ENCODE measurements around the gene KRTAP10-8.
"Not testable (repeated sequence)": the region's sequence is repeated elsewhere in the genome, so short reads cannot be mapped to it uniquely, and the experiment has no call there.

KRTAP10-8 gene

DNA sequence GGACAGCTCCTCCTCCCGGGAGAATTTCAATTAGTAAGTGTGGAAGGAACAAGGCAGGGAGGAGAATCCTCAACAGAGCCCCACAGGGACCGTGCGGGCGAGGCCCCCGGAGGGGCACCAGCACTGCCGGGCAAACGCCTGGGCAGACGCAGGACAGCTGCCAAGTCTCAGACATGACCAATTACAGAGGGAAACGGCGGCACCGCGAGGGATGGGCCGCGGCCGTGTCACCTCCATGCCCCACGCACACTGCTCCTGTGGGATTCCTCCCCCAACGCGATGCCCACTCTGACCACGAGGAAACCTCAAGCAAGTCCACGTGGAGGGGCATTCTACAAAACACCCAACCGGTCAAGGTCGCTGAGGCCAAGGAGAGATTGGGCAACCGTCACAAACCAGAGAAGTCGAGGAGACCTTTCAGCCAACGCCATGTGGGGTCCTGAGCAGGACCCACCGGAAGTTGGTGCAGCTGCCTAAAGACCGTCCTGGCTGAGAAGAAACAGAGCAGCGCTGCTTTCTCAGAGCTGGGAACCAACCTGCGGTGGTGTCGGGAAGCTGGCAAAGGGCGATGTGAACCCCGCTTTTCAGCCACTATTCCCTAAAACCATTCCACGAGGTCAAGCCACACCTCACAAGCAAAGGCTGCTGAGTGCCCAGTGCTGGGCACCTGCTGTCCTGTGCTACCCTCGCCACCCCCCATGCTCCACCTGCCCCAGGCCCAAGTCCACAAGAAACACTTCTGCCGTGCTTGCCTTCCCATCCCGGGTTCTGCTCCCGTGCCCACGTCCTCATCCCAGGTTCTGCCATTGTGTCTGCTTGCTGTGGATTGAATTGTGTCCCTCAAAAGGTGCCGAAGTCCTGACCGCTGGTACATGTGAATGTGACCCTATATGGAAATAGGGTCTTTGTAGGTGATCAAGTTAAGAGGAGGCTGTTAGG lies 39.8 kb upstream of the KRTAP10-8 start:
- H3K27ac ChIP-seq (ENCODE audit: insufficient read depth, low read length, poor library complexity, severe bottlenecking) = no peak overlapping the region
- no peaks in the 10 kb centered on the region for H3K9me3 ChIP-seq (ENCODE audit: control insufficient read depth, low read length)

GRCh38 chr21:44572959-44573583 lies 38.8 kb upstream of the KRTAP10-8 start:
- no peak overlapping the region for H3K4me3 ChIP-seq (ENCODE audit: insufficient read depth, low read depth, low read length, poor library complexity, severe bottlenecking)
- no peaks in the 10 kb centered on the region for H3K27me3 ChIP-seq (replicated peaks; ENCODE audit: control insufficient read depth, insufficient read depth, low read length, poor library complexity, severe bottlenecking)
- DNase-seq = no peak
- H3K4me1 ChIP-seq (ENCODE audit: control insufficient read depth, insufficient read depth, low read length, poor library complexity, severe bottlenecking) = no peaks in the 10 kb centered on the region
- H3K36me3 ChIP-seq (ENCODE audit: control insufficient read depth, insufficient read depth, low read length) = no peaks in the 10 kb centered on the region
- no peaks in the 10 kb centered on the region for H3K9me3 ChIP-seq (ENCODE audit: control insufficient read depth, low read length)
- H3K27ac ChIP-seq (ENCODE audit: insufficient read depth, low read length, poor library complexity, severe bottlenecking) = no peak overlapping the region

More for the DNA sequence above, 39.8 kb upstream of the KRTAP10-8 start:
- no peak overlapping the region for H3K4me3 ChIP-seq (ENCODE audit: insufficient read depth, low read depth, low read length, poor library complexity, severe bottlenecking)
- no peak for DNase-seq
- no peaks in the 10 kb centered on the region for H3K27me3 ChIP-seq (replicated peaks; ENCODE audit: control insufficient read depth, insufficient read depth, low read length, poor library complexity, severe bottlenecking)
- H3K36me3 ChIP-seq (ENCODE audit: control insufficient read depth, insufficient read depth, low read length) = no peaks in the 10 kb centered on the region
- H3K4me1 ChIP-seq (ENCODE audit: control insufficient read depth, insufficient read depth, low read length, poor library complexity, severe bottlenecking) = no peaks in the 10 kb centered on the region

DNA sequence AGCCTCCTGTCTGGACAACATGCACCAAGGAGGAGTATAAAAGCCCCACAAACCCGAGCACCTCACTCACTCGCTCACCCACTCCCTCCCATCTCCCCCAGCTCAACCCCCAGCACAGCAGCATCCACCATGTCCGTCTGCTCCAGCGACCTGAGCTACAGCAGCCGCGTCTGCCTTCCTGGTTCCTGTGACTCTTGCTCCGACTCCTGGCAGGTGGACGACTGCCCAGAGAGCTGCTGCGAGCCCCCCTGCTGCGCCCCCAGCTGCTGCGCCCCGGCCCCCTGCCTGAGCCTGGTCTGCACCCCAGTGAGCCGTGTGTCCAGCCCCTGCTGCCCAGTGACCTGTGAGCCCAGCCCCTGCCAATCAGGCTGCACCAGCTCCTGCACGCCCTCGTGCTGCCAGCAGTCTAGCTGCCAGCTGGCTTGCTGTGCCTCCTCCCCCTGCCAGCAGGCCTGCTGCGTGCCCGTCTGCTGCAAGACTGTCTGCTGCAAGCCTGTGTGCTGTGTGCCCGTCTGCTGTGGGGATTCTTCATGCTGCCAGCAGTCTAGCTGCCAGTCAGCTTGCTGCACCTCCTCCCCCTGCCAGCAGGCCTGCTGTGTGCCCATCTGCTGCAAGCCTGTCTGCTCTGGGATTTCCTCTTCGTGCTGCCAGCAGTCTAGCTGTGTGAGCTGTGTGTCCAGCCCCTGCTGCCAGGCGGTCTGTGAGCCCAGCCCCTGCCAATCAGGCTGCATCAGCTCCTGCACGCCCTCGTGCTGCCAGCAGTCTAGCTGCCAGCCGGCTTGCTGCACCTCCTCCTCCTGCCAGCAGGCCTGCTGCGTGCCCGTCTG lies 38.0 kb upstream of the KRTAP10-8 start, which contains the start of gene KRTAP10-4:
Gene KRTAP10-4 (plus strand): TSS at position 100 of the 827 bp plus-strand sequence. CDS start 30 bp downstream, at position 130.
- not testable (repeated sequence) for H3K4me3 ChIP-seq (ENCODE audit: insufficient read depth, low read depth, low read length, poor library complexity, severe bottlenecking); H3K27ac ChIP-seq (ENCODE audit: insufficient read depth, low read length, poor library complexity, severe bottlenecking); H3K27me3 ChIP-seq (replicated peaks; ENCODE audit: control insufficient read depth, insufficient read depth, low read length, poor library complexity, severe bottlenecking); H3K4me1 ChIP-seq (ENCODE audit: control insufficient read depth, insufficient read depth, low read length, poor library complexity, severe bottlenecking); DNase-seq; H3K9me3 ChIP-seq (ENCODE audit: control insufficient read depth, low read length); H3K36me3 ChIP-seq (ENCODE audit: control insufficient read depth, insufficient read depth, low read length)

DNA sequence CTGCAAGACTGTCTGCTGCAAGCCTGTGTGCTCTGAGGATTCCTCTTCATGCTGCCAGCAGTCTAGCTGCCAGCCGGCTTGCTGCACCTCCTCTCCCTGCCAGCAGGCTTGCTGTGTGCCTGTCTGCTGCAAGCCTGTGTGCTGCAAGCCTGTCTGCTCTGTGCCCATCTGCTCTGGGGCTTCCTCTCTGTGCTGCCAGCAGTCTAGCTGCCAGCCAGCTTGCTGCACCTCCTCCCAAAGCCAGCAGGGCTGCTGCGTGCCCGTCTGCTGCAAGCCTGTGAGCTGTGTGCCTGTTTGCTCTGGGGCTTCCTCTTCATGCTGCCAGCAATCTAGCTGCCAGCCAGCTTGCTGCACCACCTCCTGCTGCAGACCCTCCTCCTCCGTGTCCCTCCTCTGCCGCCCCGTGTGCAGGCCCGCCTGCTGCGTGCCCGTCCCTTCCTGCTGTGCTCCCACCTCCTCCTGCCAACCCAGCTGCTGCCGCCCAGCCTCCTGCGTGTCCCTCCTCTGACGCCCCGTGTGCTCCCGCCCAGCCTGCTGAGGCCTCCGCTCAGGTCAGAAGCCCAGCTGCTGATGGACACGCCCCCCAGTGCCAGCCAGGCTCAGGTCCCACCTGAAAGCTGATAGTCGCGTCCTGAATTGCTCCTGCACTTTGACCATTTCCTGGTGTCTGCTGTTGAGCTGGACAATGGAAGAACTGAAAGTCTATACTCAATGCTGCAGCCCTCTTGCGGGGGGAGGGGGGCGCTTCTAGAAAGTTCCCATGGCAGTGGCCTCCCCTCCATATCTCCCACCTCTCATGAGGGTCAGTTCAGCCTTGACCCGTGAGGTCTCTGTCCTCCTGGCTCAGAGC lies 37.2 kb upstream of the KRTAP10-8 start:
- Histone ChIP-seq H3K36me3 (ENCODE audit: control insufficient read depth, insufficient read depth, low read length) (no peaks in the 10 kb centered on the region), H3K27ac (ENCODE audit: insufficient read depth, low read length, poor library complexity, severe bottlenecking) (no peak overlapping the region), H3K9me3 (ENCODE audit: control insufficient read depth, low read length) (no peaks in the 10 kb centered on the region), H3K27me3 (replicated peaks; ENCODE audit: control insufficient read depth, insufficient read depth, low read length, poor library complexity, severe bottlenecking) (no peaks in the 10 kb centered on the region), H3K4me1 (ENCODE audit: control insufficient read depth, insufficient read depth, low read length, poor library complexity, severe bottlenecking) (no peaks in the 10 kb centered on the region), H3K4me3 (ENCODE audit: insufficient read depth, low read depth, low read length, poor library complexity, severe bottlenecking) (no peak overlapping the region)
- no peak for DNase-seq

- no peaks in the 10 kb centered on the region for H3K36me3 ChIP-seq (ENCODE audit: control insufficient read depth, insufficient read depth, low read length)
- H3K27ac ChIP-seq (ENCODE audit: insufficient read depth, low read length, poor library complexity, severe bottlenecking) = no peak overlapping the region
- H3K4me1 ChIP-seq (ENCODE audit: control insufficient read depth, insufficient read depth, low read length, poor library complexity, severe bottlenecking) = no peaks in the 10 kb centered on the region
- no peak for DNase-seq
- H3K27me3 ChIP-seq (replicated peaks; ENCODE audit: control insufficient read depth, insufficient read depth, low read length, poor library complexity, severe bottlenecking) = no peaks in the 10 kb centered on the region
- H3K4me3 ChIP-seq (ENCODE audit: insufficient read depth, low read depth, low read length, poor library complexity, severe bottlenecking) = no peak overlapping the region
- H3K9me3 ChIP-seq (ENCODE audit: control insufficient read depth, low read length) = no peaks in the 10 kb centered on the region
Observed at GRCh38 chr21:44575307-44576024, 36.4 kb upstream of the KRTAP10-8 start.

GRCh38 chr21:44576025-44576420 lies 35.9 kb upstream of the KRTAP10-8 start:
- Histone ChIP-seq H3K4me3 (ENCODE audit: insufficient read depth, low read depth, low read length, poor library complexity, severe bottlenecking) (no peak overlapping the region), H3K27me3 (replicated peaks; ENCODE audit: control insufficient read depth, insufficient read depth, low read length, poor library complexity, severe bottlenecking) (no peaks in the 10 kb centered on the region), H3K4me1 (ENCODE audit: control insufficient read depth, insufficient read depth, low read length, poor library complexity, severe bottlenecking) (no peaks in the 10 kb centered on the region), H3K27ac (ENCODE audit: insufficient read depth, low read length, poor library complexity, severe bottlenecking) (no peak overlapping the region), H3K9me3 (ENCODE audit: control insufficient read depth, low read length) (no peaks in the 10 kb centered on the region), H3K36me3 (ENCODE audit: control insufficient read depth, insufficient read depth, low read length) (no peaks in the 10 kb centered on the region)
- DNase-seq = no peak

DNA sequence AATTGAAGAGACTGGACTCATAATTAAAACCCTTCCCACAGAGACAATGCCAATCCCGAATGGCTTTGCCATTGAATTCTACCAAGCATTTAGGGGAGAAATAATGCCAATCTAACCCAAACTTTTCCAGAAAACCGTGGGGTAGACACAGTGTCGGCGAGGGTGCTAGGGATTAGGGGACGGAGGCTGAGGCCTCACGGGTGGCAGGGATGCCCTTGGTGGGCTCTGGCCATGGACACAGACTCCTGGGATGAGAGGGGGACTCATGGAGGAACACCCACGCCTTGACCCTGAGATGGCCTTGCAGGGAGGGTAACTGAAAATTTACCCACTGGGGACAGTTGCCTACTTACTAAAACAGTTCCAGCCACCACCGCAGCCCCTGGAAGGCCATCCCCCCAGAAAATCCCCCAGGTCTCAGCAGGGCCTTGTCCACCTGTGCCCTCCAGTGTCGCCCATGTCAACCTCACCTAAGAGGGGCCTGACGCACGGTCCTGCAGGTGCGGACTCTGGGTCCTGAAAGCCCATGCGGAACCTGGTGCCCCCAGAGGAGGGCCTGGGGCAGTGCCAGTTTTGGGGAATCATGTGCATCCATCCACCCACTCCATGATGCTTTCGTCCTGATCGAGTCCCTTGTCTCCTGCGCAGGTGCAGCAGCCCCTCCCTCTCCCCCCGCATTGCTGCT lies 33.4 kb upstream of the KRTAP10-8 start:
- H3K9me3 ChIP-seq (ENCODE audit: control insufficient read depth, low read length) = peaks cover 8% of the 10 kb centered on the region
- H3K4me1 ChIP-seq (ENCODE audit: control insufficient read depth, insufficient read depth, low read length, poor library complexity, severe bottlenecking) = no peaks in the 10 kb centered on the region
- DNase-seq = no peak
- H3K27ac ChIP-seq (ENCODE audit: insufficient read depth, low read length, poor library complexity, severe bottlenecking) = no peak overlapping the region
- H3K4me3 ChIP-seq (ENCODE audit: insufficient read depth, low read depth, low read length, poor library complexity, severe bottlenecking) = no peak overlapping the region
- H3K27me3 ChIP-seq (replicated peaks; ENCODE audit: control insufficient read depth, insufficient read depth, low read length, poor library complexity, severe bottlenecking) = no peaks in the 10 kb centered on the region
- no peaks in the 10 kb centered on the region for H3K36me3 ChIP-seq (ENCODE audit: control insufficient read depth, insufficient read depth, low read length)

- H3K27me3 ChIP-seq (replicated peaks; ENCODE audit: control insufficient read depth, insufficient read depth, low read length, poor library complexity, severe bottlenecking) = no peaks in the 10 kb centered on the region
- H3K4me3 ChIP-seq (ENCODE audit: insufficient read depth, low read depth, low read length, poor library complexity, severe bottlenecking) = no peak overlapping the region
- DNase-seq = no peak
- H3K36me3 ChIP-seq (ENCODE audit: control insufficient read depth, insufficient read depth, low read length) = no peaks in the 10 kb centered on the region
- no peaks in the 10 kb centered on the region for H3K4me1 ChIP-seq (ENCODE audit: control insufficient read depth, insufficient read depth, low read length, poor library complexity, severe bottlenecking)
- peaks cover 8% of the 10 kb centered on the region for H3K9me3 ChIP-seq (ENCODE audit: control insufficient read depth, low read length)
- H3K27ac ChIP-seq (ENCODE audit: insufficient read depth, low read length, poor library complexity, severe bottlenecking) = no peak overlapping the region
Observed at GRCh38 chr21:44579056-44579832, 32.6 kb upstream of the KRTAP10-8 start.
